Measurements from ENCODE around the gene COL24A1.

The COL24A1 gene

DNA sequence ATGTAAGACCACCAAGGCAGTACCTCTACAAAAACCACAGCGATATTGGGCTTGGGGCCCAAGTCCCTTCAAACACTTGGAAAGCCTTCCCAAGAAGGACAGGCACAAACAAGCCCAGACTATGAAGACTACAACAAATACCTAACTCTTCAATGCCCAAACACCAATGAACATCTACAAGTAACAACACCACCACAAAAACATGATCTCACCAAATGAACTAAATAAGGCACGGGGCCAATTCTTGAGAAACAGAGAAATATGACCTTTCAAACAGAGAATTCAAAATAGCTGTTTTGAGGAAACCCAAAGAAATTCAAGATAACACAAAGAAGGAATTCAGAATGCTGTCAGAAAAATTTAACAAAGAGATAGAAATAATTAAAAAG is 86.8 kb downstream of the COL24A1 start:
- no peak for DNase-seq

DNA sequence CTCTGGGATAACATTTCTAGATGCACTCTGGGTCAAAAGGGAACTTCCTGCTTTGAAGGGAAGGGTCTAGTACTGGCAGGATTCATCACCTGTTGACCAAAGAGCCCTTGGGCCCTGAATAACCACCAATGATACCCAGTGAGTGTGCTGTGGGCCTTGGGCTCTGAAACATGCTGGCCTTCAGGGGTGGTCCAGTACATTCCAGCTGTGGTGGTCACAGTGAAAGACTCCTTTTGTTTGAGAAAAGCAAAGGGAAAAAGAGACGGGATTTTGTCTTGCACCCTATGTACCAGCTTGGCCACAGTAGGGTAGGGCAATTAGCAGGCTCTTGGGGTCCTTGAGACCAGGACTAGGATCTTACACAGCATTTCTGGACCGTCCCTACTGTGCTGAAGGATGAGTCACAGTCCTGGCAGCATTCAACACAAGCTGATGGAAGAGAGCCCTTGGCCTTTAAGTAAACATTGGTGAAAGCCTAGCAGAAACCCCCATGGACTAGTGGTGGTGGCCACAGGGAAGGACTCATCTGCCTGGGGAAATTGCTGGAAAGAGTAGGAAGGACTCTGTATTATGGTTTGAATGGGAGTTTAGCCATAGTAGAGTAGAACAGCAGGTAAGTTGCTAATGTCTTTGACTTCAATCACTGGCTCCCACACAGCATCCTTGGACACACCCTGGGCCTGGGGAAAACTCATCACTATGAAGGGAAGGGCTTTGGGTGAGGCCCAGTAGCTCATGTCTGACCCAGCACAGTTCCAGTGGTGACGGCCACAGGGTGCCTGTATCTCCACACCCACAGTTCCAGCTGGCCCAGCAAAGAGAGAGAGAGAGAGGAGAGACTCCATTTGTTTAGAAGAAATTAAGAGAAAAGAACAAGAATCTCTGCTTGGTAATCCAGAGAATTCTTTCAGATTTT is 87.5 kb downstream of the COL24A1 start:
- DNase-seq, result no peak

DNA sequence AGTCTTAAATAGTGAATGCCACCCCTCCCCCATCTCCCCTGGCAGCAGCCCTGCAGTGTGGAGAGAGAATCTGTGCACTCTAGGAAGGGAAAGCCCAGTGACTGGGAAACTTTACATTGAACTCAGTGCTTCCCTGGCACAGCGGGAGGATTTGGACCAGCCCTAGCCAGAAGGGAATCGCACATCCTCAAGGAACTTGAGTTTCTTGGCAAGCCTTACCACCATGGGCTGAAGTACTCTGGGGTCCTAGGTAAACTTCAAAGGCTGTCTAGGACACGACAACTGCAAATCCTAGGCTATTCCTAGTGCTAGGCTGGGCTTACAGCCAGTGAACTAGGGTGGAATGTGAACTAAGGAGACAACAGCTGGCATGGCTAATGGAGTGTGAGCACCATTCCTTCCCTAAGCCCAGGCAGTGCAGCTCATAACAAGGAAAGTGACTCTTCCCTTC is 88.3 kb downstream of the COL24A1 start:
- DNase-seq, result no peak

DNA sequence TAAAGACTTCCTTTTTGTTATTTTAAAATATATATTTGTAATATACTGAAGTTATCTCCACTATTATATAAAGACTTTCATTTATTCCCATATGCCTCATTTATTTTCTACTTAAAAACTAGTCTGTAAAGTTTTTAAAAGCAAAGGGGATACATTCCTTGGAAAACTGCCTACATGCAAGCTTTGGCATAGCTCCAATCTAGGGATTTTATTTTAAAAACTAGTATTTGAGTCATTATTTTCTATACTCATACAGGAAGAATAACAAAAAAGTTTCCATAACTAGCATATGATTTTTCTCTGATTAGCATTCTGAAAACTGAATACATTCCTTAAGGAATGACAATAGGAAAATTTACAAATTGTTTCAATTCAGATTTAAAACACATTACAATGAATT is 88.9 kb downstream of the COL24A1 start:
- no peak for DNase-seq

DNA sequence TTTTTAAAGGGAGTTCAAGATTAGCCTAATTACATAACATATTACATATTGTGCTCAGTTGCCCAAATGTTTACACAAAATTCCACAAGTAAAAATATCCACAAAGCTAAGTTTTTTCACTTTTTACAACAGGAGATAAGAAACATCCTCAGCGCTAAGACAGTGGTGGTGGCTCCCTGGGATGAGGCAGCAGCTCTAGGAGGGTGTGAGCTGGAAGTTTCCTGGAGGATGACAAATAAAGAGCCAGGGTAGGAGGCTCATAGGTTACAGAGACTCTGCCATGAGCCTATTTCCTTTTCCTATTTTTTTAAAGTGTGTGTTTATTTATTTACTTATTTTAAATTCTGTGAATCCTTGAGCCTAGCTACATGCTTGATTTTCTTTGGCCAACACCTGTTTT is 91.7 kb downstream of the COL24A1 start:
- DNase-seq, result no peak

DNA sequence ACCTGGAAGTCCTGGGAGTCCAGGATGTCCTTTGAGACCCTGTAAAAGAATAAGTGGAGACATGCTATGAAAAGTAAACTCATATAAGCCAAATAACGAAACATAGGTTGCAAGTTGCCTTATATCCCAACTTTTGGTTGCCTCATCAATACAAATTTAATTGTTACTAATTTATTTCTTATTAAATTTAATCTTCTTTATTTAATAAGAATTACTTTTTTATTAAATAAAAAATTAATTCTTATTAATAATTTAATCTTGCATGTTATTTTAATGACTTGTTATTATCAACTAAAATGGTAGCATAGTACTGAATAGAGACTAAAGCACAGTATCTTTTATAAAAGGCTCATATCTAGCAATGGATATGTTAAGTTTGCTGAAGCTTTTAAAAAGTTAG is 92.9 kb downstream of the COL24A1 start:
- DNase-seq, result no peak

DNA sequence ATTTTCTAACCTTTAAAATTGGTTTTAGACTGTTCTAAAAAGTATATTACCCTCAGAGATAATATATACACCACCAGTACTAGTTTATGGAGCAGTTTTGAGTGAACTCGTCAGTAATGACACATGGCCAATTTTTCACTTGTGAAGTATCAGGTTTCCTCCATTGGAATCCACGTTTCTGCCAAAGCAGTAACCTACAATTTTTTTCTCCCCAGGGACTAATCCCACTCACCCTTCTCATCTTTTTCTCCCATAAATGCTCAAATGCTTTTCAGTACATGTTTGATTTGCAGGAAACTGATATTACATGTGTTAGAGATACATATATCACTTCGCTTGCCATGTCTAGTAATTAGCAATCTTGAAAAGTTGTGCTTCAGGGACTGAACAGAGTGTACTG is 94.1 kb downstream of the COL24A1 start:
- no peak for DNase-seq

DNA sequence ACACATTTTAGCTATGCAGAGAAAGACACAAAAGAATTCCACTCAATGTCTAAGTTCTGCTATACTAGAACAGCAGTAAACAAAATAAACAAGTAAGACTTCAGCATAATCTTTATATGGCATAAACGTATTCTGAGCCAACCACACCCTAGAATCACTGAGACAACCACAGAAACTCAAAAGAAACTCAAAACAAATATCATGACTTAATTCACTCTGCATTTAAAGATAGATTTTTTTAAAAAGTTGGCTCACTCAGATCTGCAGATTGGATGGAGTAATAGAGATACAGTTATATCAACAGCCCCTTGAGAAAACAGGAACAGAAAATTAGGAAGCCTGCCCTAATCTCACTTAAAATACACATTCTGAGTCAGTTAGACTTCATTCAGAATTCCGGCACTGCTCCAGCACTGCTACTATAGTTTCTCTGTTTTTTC is 95.0 kb downstream of the COL24A1 start:
- DNase-seq, result no peak

DNA sequence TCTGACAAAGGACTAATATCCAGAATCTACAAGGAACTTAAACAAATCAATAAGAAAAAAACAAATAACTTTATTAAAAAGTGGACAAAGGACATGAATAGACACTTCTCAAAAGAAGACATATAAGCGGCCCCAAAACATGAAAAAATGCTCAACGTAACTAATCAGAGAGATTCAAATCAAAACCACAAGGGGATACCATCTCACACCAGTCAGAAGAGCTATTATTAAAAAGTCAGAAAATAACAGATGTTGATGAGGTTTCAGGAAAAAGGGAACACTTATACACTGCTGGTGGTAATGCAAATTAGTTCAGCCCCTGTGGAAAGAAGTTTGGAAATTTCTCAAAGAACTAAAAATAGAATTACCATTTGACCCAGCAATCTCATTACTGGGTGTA is 102.2 kb downstream of the COL24A1 start:
- no peak for DNase-seq

DNA sequence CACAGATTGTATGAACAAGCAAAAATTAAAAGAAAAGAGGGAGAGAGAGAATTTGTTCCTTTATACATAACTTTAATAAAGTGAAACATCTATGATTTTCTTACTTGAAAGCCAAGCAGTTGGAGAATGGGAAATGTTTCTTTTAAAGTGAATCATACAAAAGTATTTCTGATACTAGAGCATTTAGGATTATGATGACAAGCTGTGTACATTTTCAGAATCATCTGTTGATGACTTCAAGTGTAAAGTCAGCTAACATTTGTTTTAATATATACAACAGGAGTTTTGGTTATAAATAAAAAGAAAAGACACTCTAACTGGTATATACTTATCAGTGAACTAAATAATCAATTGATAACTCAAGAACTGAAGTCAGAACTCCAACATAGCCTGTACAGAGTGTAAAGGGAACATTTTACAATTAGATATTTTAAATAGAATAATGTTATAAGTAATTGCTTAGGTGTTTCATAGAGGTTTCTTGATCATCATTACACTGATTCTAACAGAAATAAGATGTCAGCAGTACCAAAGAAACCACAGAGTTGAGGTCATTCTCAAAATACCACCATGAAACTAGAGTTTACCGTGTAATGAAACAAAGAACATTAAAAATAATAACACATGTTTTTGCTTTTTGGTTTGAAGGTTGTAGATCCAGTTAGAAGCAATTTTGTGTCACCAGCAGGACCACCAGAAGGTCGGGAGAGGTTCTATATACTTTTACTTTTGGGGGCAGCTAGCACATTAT is 103.4 kb downstream of the COL24A1 start:
- DNase-seq, result no peak

DNA sequence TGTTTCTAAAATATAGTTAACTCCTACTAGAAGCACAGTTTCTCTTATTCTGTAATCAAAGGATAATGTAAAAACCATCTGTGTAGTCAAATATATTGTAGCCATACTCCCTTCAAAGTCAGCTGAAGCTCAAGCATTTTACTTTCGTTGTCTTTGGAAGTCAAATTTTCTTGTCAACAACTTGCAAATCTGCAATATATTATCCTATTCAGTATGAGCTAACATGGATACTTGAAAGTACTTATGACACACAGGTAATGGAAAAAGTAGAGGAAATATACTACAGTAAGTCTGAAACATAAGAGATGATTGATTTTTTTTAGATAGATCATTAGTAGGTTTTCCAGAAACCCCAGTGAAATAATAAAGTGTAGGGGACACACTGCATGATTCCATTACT is 121.5 kb downstream of the COL24A1 start:
- DNase-seq, result no peak

DNA sequence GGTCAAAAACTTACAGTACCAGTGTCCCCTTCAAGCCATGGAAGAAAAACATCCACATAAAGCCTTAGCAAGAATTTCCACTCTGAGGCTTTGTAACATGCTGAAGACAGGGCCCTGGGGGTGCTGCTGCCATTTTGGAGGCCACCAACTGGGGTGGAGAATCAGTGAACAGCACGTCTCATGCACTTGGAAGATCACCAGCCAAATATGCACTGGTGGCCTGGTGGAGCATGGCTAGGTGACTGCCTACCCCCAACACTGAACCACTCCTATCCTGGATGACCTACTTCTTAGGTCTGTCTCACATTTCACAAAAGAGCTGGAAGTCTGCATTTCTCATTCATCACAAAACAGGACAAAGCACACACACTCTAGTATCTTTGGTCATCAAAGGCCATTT is 126.4 kb downstream of the COL24A1 start:
- DNase-seq, result no peak

DNA sequence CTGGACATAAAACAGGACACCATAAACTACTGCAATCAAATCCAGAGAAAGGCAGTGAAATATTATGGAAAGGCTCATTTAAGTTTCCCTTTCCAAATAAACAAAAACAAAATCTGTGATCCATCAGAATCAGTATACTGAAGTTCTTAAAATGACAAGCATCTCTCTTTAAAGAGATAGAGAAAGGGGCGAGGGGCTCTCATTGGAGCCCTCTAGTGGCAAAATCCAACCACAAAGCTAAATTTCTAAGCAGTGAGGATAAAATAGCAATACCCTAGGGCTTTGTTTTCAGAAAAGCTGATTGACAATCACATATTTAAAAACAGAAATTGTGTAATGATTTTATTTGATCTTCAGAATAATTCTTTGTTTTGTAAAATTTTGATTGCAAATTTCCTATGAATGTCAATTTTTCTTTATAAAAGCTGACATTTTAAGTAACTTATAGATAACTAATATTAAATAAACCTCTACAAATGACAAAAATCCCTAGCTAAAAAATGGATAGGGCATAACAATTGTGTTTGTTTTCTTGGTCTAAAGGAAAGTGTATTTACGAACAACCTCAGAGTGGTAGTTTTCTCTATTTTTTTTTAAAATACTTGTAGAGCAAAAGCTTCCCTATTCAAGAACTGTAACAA is 138.2 kb downstream of the COL24A1 start:
- no peak for DNase-seq

DNA sequence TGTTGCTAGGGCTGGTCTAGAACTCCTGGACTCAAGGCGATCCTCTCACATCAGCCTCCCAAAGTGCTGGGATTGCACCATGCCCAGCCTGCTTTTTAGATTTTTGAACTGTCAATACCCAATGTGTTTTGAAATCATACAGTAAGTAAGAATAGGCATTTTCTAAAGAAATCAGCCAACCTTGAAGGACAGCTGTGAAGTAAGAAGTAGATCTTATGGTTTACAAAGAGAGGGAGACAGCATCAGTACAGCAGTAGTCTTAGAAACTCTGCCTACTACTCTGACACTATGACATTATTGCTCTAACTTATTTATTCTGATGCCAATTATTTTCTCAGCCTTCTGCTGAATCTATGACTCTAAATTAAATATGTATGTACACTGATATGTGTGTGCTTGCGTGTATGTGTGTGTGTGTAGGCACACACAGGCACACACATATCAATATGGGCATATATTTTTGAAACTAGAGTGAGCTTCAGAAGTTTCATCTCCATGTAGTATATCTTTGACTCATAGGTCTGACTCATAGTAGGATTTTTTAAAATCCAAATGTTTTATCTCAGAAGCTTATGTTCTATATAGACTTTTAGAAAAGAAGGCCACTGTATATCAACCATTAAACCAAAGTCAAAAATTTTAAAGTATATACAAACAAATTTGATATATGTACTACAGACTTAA is 140.4 kb downstream of the COL24A1 start:
- DNase-seq, result no peak

DNA sequence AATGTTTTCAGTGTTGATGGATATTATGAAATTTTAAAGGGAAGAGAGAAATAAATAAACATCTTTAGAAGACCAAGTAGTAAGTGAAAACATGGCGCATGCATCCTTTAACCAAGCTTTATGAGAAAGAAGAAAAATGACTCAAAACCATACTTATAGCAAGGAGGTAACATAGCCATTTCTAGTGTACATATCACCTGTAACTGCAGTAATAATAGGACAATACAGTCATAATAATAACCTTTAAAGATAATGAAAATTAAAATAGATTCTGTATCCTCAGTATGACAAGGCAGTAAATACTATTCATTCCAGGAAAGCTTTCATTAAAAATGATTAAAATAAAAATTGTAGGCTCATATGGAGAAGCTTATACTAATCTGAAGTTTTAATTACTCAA is 141.2 kb downstream of the COL24A1 start:
- DNase-seq, result no peak

DNA sequence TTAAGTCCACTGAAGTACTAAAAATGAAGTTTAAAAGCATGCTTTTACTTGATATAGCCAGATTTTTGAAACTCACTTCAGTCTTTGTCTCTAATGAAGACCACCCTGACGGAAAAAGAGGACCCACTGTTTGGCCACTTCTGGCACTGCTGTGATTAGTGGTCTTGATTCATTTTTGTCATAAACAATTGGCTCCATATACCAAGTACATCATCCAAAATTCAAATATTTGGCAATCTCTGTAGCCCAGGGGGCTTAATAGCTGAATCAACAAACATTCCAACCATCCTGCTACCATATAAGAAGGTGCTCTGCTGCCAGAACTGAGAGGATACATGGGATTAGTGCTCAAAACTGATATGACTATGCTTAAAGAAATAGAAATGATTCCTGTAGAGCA is 156.0 kb downstream of the COL24A1 start:
- no peak for DNase-seq

DNA sequence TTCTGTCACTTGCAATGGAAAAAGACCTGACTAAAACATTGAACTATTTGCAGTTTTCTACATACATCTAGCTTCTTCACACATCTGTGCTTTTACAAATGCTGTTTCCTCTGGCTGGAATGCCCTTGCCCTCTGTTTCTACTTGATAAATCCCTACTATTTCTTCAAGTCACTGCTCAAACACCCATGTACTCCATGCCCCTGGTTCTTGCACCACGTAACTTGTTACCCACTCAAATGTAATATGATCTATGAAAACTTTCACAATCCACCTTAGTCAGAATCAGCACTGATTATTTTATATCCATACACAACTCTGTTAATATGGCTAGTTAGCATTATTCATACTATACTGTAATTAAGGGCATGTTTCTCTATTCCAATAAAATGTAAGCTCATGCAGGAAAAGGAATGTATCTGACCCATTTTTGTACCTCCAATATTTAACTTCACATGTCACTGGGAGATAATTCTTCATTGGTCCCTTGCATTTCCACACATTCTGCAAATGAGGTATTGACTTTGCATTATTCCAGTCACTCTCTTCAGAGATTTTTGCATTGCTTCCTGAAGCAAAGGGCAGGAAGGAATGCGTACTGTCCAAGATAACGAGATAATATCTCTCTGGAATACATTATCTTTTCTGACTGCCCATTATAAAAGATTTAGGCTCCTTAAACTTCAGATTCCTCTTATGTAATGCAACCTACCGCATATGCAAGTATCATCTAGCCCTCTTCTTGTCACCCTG is 158.3 kb downstream of the COL24A1 start:
- DNase-seq, result no peak

DNA sequence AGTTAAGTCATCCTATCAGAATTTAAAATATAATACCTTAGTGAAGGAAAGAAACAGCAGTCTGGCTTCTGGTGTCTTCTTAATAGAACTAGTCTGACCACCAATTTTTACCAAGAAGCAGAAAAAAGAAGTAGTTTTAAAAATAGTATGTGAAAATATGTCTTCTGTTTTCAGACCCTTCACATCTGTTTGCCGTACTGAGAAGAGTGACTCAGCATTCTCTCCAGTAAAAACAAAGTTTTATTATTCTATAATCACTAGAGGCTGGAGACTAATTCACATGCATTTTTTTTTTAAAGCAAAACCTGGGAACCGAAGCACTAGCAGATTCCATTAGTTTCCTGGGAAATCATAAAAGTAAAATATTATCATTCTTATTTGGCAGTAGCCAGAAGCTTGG is 163.8 kb downstream of the COL24A1 start:
- DNase-seq, result no peak

DNA sequence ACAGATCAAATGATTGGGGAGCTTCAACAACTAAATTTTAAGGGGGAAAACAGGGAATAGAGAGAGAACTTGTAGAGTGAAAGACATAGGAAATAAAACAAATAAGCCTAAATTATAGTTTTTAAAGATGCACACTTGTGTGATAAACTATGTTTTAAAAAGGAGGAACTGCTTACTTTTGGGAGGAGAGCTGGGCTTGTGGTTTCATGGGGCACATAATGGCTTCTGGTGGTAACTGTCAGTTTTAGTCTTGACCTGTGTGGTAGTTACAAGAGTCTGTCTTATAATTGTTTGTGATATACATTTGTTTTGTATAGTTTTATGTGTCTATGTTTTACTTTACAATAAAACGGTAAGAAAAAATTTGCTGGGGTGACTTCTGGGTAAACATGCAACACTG is 165.3 kb downstream of the COL24A1 start:
- no peak for DNase-seq

DNA sequence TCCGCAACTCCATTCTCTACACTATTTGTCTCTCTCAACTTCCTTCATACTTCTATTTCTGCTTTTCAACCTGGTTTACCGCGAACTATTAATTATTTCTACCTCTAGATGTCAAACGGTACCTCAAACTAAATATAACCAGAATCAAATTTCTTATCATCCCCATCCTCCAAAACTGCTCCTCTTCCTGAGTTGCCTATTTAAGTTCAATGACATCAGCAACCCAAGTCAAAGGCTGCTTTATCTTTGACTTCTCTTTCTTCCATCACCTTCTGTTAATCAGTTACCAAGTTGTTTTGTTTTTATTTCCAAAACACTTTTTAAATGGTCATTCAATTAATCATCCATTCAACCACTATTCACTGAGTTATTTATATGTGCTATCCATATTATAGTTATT is 171.9 kb downstream of the COL24A1 start:
- DNase-seq, result no peak

DNA sequence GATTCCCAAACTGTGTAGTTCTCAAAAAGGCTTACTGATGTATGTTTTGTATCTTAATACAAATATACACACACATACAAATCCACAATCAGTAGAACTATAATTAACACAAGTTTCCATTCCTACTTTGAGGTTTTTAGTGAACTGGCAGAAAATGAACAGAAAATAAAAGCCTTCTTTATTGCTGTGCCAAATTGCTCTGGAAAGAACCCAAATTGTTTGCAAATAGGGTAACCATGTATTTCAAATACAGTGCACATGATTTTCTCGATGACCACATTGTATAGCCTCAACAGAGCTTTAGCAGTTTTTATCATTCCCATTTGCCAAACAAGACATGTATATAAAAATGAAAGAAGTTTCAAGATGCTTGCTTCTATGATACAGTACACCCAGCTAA is 173.3 kb downstream of the COL24A1 start:
- DNase-seq, result no peak

DNA sequence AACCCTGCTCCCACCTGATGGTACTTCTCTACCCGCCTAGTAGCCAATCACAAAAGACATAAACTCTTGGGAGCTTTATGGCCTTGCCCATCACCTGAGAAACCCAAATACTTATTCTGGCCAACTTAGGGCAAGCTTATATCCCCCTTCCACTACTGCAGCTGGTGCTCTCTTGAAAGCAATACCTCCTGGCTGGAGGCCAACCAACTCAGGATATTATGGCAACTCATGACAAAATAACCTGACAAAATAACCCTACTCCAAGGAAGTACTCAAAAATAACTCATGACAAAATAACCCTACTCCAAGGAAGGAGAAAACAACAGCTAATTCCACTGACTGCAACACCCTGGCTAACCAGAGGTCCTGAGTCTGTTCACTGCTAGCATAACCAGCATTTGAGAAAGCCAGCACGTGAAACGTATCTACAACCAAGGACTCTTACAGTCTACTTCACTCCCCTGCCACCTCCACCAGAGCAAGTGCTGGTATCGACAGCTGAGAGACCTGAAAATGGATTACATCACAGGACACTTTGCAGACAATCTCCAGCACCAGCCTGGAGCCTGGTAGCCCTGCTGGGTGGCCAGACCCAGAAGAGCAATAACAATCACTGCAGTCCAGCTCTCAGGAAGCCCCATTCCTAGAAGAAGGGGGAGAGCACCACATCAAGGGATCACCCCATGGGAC is 179.9 kb downstream of the COL24A1 start:
- no peak for DNase-seq
